Mucosa of stomach (tissue), 1 donor: ENCODE measurements around the gene PTPRM.

Experiments
- H3K27me3 ChIP-seq: one replicate; pipeline ENCODE4 v1.7.0; 2013; ENCODE audit warnings: mild to moderate bottlenecking, low read length; ENCODE audit not compliant: control insufficient read depth, insufficient read depth
- H3K36me3 ChIP-seq: one replicate; pipeline ENCODE4 v1.7.0; 2013; ENCODE audit warnings: low read length; ENCODE audit not compliant: control insufficient read depth, insufficient read depth
- H3K4me1 ChIP-seq: one replicate; pipeline ENCODE4 v1.7.0; 2013; ENCODE audit warnings: mild to moderate bottlenecking, low read length; ENCODE audit not compliant: control insufficient read depth, insufficient read depth
- H3K4me3 ChIP-seq: one replicate; pipeline ENCODE4 v1.7.0; 2013; ENCODE audit warnings: low read length
- H3K9ac ChIP-seq: one replicate; pipeline ENCODE4 v1.7.0; 2013; ENCODE audit warnings: mild to moderate bottlenecking, low read length, moderate library complexity
- H3K9me3 ChIP-seq: one replicate; pipeline ENCODE4 v1.7.0; 2013; ENCODE audit warnings: mild to moderate bottlenecking, low read length, moderate library complexity; ENCODE audit not compliant: control insufficient read depth
- donor health status: Pancreatic carcinoma.

PTPRM gene

GRCh38 chr18:8406868-8407250 lies 839.7 kb downstream of the PTPRM start:
- Histone ChIP-seq H3K4me1 (no peaks in the 10 kb centered on the region), H3K9me3 (no peaks in the 10 kb centered on the region), H3K9ac (no peak overlapping the region), H3K27me3 (no peaks in the 10 kb centered on the region), H3K4me3 (no peak overlapping the region), H3K36me3 (no peaks in the 10 kb centered on the region)

GRCh38 chr18:8409151-8409550 lies 842.0 kb downstream of the PTPRM start:
- Histone ChIP-seq H3K36me3 (no peaks in the 10 kb centered on the region), H3K9me3 (no peaks in the 10 kb centered on the region), H3K9ac (no peak overlapping the region), H3K4me1 (no peaks in the 10 kb centered on the region), H3K27me3 (no peaks in the 10 kb centered on the region), H3K4me3 (no peak overlapping the region)

- no peak overlapping the region for H3K9ac ChIP-seq
- no peaks in the 10 kb centered on the region for H3K4me1 ChIP-seq
- no peaks in the 10 kb centered on the region for H3K27me3 ChIP-seq
- H3K36me3 ChIP-seq = no peaks in the 10 kb centered on the region
- no peaks in the 10 kb centered on the region for H3K9me3 ChIP-seq
- no peak overlapping the region for H3K4me3 ChIP-seq
Observed at GRCh38 chr18:8411492-8411891, 844.4 kb downstream of the PTPRM start.

- Histone ChIP-seq H3K27me3 (no peaks in the 10 kb centered on the region), H3K9ac (no peak overlapping the region), H3K9me3 (no peaks in the 10 kb centered on the region), H3K36me3 (no peaks in the 10 kb centered on the region), H3K4me1 (no peaks in the 10 kb centered on the region), H3K4me3 (no peak overlapping the region)
Observed at GRCh38 chr18:8412117-8412516, 845.0 kb downstream of the PTPRM start.

- H3K27me3 ChIP-seq = no peaks in the 10 kb centered on the region
- H3K9ac ChIP-seq = no peak overlapping the region
- H3K36me3 ChIP-seq = no peaks in the 10 kb centered on the region
Observed at GRCh38 chr18:8413189-8413588, 846.1 kb downstream of the PTPRM start.

DNA sequence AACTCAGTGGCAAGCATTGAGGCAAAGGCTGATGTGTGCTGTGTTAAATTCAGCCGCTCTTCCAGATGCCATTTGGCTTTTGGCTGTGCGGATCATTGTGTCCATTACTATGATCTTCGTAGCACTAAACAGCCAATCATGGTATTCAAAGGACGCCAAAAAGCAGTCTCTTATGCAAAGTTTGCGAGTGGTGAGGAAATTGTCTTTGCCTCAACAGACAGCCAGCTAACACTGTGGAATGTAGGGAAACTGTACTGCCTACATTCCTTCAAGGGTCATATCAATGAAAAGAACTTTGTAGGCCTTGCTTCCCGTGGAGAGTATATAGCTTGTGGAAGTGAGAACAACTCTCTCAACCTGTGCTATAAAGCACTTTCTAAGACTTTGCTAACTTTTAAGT lies 846.6 kb downstream of the PTPRM start:
- Histone ChIP-seq H3K9ac (no peak overlapping the region), H3K4me1 (no peaks in the 10 kb centered on the region), H3K4me3 (no peak overlapping the region), H3K27me3 (no peaks in the 10 kb centered on the region), H3K36me3 (no peaks in the 10 kb centered on the region), H3K9me3 (no peaks in the 10 kb centered on the region)

More at GRCh38 chr18:8413189-8413588, 846.1 kb downstream of the PTPRM start:
- no peaks in the 10 kb centered on the region for H3K4me1 ChIP-seq
- H3K9me3 ChIP-seq = no peaks in the 10 kb centered on the region
- H3K4me3 ChIP-seq = no peak overlapping the region

DNA sequence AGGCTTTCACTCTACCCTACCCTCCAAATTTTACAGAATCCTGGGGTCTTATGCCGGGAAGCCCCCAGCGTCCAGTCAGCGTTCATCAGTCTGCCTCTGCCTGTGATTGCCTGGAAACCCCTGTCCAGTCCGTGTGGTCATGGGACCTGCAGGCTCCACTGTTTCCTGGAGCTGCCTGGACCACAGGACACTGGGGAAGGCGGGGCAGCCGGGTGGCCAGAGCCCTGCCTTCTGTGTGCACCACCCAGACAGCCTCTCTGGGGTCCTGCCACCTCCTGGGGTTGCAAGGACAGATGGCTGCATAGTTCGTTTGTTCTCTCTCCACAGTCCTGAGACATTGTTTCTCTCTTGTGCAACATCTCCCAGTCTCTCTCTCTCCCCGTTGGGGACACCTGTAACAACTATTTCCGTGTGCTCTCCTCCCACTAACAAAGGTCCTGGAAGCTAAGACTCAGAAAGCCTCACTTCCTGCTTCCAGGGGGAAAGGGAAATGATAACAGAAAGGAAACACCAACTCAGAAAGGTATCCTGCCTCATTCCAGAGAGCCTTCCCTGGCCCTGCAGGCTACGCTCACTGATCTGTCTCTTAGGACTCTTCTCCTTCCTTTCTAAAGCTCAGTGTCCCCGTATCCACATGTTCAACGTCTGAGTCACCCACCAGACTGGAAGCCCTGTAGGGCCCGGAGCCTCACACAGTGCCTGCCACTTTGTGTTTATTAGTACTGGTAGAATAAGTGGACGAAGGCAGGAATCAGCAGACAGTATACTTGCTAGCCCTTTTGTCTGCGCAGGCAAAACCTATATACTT lies 849.3 kb downstream of the PTPRM start:
- H3K36me3 ChIP-seq = no peaks in the 10 kb centered on the region
- H3K4me1 ChIP-seq = no peaks in the 10 kb centered on the region
- H3K27me3 ChIP-seq = no peaks in the 10 kb centered on the region
- H3K9ac ChIP-seq = no peak overlapping the region
- H3K4me3 ChIP-seq = no peak overlapping the region
- no peaks in the 10 kb centered on the region for H3K9me3 ChIP-seq

- Histone ChIP-seq H3K9ac (no peak overlapping the region), H3K9me3 (no peaks in the 10 kb centered on the region), H3K36me3 (no peaks in the 10 kb centered on the region), H3K27me3 (no peaks in the 10 kb centered on the region), H3K4me3 (no peak overlapping the region), H3K4me1 (no peaks in the 10 kb centered on the region)
Observed at GRCh38 chr18:8422391-8422790, 855.3 kb downstream of the PTPRM start.

- no peak overlapping the region for H3K9ac ChIP-seq
- H3K9me3 ChIP-seq = no peaks in the 10 kb centered on the region
- H3K4me1 ChIP-seq = no peaks in the 10 kb centered on the region
- H3K4me3 ChIP-seq = no peak overlapping the region
- H3K36me3 ChIP-seq = no peaks in the 10 kb centered on the region
- no peaks in the 10 kb centered on the region for H3K27me3 ChIP-seq
Observed at GRCh38 chr18:8423051-8423557, 856.0 kb downstream of the PTPRM start.

- Histone ChIP-seq H3K4me3 (no peak overlapping the region), H3K27me3 (no peaks in the 10 kb centered on the region), H3K9me3 (no peaks in the 10 kb centered on the region), H3K9ac (no peak overlapping the region), H3K4me1 (no peaks in the 10 kb centered on the region), H3K36me3 (no peaks in the 10 kb centered on the region)
Observed at GRCh38 chr18:8424481-8424880, 857.4 kb downstream of the PTPRM start.

DNA sequence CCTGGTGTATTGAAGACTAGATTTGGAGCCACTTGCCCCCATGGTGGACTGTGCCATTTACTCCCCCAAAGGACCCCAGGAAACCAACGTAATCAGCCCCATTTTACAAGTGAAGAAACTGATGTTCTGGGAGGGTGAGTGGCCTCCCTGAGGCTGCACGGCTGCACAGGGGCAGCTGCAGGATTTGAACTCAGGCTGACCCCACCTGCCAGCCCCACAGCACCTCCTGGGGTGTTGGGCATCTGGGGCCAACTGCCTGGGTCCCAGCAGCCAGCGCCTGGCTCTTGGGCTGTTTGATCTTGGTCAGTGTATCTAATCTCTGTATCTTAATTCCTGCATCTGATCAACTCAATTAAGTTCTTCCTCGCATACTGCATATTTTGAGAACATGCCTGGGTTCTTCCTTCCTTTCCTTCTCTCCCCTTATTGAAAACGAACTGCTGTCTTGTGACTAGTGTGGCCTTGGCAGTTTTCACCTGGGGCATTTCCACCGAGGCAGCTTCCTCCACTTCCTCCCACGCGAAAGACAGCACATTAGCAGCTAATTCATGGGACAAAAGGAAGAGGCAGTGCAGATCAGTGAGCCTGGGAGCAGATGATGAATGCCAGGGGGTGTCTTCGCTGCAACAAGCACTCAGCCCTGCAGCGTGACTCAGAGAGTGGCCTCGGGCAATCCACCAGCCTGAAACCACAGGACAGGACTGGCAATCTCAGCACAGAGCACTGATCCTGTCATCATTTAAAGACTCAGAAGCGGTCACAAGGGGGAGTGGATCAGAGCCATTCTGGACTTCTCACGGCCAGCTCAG lies 858.0 kb downstream of the PTPRM start:
- H3K27me3 ChIP-seq = no peaks in the 10 kb centered on the region
- H3K4me3 ChIP-seq = no peak overlapping the region
- H3K36me3 ChIP-seq = no peaks in the 10 kb centered on the region
- H3K9ac ChIP-seq = no peak overlapping the region
- no peaks in the 10 kb centered on the region for H3K4me1 ChIP-seq
- H3K9me3 ChIP-seq = no peaks in the 10 kb centered on the region

DNA sequence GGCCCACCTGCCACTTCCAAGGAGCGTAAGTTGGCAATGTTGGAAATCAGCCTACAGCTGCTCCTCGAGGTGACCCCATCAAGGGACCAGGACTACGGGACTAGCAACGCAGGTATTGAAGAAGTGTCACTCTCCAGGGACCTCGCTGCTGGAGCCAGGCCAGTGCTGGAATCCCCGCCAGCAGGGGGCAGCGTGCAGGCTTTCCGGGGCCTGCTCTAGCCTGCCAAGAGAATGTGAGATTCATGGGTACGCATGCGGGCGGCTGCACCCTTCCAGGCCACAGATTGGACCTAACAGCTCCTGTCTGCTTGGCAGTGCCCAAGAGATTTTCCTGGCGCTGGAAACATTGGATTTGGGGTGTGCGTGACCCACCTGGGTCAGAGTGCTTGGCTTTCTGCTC lies 859.3 kb downstream of the PTPRM start:
- Histone ChIP-seq H3K36me3 (no peaks in the 10 kb centered on the region), H3K9ac (no peak overlapping the region), H3K9me3 (no peaks in the 10 kb centered on the region), H3K4me3 (no peak overlapping the region), H3K4me1 (no peaks in the 10 kb centered on the region), H3K27me3 (no peaks in the 10 kb centered on the region)
